Fibroblast of upper back skin (primary cell): Measurements from ENCODE around the gene HMSD.
"Not testable (repeated sequence)": the region's sequence is repeated elsewhere in the genome, so short reads cannot be mapped to it uniquely, and the experiment has no call there.

Experiments used
- DNase-seq: peaks from one replicate; pipeline ENCODE4 v3.0.0-alpha.2; 2013

Gene HMSD, protein sequence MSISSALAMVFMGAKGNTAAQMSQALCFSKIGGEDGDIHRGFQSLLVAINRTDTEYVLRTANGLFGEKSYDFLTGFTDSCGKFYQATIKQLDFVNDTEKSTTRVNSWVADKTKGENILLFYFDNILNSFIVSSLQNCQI

DNA sequence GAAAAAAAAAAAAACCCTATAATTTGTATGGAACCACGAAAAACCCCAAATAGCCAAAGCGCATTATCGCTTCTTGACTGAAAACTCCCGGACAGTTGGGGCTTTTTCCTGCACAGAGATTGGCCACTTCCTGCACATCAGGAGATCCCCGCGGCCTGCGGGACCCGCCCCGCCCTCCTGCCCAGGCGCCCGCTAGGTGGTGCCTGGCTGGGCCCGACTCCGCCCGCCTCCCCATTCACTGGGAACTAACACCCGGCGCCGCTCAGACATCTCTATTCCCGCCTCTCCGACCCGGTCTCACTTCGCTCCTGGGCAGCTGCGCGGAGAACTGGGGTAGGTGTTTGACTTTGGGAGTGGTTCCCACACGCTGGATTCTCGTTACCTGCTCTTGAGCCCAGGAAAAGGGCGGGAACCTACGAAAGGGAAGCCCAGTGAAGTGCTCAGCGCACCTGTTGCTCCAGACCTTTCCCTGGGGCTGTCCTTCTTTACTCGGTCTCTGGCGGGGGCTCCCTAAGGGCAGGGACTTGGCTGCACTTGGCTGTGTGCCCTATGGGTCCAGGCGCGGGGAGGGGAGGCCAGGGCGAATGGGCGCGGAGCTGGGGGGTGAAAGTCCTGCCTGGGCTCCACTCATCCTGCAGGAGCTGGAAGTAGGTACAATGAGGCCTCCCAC, at the start of gene HMSD:
HMSD (plus strand) TSS at position 234 of the 670 bp plus-strand sequence. CDS start 4,155 bp downstream, outside the sequence.
- no peak for DNase-seq

DNA sequence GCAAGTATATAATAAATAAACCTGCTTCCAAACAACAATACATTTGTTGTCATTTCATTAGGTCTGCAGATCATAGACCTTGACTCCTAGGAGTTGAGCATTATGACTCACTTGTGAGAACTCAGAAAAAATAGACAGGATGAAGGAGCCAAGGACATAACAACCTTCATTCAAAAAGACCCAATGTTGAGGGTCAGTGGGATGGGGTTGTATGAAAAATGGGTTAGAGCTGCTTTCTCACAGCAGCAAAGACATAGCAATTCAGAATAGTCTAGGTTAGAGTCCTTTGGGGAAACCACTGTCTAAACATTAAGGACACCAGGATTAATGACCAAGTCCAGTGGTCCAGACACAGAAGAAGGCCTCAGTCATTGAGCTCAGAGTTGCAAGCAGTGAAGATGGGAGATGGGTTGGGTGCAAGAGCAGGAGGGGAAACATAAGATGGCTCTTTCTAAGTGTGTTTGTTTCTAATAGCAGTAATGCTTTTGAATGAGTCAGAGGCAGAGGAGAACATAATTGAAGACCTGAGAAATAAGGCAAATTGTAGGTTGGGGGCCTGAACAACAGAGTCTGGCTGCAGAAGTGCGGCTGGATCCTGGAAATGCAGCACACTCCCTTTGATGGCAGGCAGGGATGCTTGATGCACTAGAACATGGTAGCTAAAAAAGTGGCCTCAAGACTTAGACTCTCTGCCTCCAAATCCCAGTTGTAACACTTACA, 45.1 kb upstream of the HMSD start:
- DNase-seq: no peak

DNA sequence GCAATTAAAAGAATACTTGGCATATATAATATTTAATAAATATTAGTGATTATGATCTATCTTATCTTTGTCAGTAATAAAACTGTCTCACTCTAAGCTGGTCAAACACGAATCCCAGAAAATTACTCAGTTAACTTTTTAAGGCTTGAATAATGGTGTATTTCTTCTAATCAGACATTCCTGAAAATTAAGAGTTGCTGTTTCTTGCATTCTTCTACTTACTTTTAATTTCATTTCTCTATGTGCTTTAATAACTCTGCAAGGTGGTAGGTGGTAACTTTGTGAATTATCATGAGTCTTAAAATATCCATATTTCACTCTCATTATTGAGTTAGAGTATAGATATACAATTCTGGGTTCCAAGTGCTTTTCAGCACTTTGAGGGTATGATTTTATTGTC, 44.4 kb upstream of the HMSD start:
- DNase-seq: no peak

DNA sequence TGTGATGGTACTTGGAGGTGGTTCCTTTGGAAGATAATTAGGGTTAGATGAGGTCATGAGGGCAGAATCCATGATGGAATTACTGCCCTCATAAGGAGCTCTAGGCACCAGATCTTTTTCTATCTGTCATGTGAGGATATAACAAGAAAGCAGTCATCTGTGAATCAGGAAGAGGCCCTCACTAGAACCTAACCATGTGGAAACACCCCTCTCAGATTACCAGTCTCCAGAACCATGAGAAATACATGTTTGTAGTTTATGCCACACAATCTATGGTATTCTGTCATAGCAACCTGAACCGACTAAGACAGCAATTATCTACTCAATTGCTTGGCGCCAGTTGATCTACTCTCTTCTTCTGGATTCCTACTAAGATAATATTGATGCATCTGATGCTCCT, 43.7 kb upstream of the HMSD start:
- no peak for DNase-seq

DNA sequence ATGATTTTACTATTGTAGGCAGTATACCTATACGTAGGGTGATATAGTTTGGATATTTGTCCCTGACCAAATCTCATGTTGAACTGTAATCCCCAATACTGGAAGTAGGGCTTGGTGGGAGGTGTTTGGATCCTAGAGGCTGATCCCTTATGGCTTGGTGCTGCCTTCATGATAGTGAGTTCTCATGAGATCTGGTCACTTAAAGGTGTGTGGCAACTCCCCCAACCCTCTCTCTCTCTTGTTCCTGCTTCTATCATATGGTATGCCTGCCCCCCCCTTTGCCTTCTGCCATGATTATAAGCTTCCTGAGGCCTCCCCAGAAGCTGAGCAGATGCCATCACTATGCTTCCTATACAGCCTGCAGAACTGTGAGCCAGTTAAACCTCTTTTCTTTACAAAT, 43.0 kb upstream of the HMSD start:
- DNase-seq: no peak

DNA sequence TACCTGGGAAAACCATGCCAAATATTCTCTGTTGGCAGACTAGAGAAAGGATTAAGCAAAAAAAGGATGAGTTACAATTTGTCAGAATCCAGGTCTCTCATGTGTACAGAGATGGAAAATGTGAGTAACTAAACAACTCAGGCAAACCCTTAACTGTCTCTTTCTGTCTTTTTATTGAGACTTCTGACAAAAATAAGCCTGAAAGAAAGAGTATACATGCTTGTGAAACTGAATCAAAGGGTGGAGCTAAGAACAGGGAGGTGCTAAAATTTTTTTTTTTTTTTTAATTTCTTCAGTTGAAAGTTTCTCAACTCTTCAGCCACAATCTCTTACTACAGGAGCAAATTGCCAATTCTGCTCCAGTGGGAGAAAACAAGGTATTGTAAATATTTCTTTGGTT, 41.4 kb upstream of the HMSD start, which contains the start of gene SERPINB10:
SERPINB10 (plus strand) TSS at position 295 of the 400 bp plus-strand sequence. CDS start 7,553 bp downstream, outside the sequence.
- DNase-seq: no peak

DNA sequence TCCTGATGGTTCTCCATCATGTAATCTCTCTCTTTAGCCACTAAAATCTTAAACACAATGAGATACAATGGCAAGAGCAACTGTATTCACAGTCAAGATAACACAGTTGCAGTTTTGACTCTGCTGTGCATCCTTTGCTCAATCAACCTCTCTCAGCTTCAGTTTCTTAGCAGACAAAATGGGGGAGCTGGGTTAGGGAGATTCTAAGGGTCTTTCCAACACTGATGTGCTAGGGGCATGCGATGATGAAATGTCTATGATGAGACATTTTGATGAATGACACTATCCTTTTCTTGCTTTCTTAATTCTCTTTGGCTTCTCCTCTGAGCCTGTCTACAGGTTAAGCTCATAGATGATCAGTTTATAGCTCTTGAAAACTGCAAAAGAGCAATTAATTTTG, 40.2 kb upstream of the HMSD start:
- no peak for DNase-seq

DNA sequence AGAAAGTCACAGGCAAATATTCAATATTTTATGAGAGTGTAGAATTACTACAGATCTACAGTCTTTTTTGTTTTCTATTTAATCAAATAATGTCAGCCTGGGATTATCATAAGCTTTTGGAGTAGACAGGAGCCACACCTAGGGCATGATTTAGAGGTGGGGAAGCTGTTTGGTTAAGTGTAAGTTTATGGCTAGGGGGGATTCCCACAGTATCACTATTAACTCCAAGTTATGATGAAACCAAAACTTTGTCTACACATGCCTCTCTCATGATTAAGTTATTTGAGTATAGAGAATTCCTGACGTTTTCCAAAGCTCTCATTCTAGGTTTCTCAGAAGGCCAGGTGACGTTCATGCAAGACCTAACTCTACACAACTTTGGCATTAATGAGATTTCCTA, 39.2 kb upstream of the HMSD start:
- no peak for DNase-seq

DNA sequence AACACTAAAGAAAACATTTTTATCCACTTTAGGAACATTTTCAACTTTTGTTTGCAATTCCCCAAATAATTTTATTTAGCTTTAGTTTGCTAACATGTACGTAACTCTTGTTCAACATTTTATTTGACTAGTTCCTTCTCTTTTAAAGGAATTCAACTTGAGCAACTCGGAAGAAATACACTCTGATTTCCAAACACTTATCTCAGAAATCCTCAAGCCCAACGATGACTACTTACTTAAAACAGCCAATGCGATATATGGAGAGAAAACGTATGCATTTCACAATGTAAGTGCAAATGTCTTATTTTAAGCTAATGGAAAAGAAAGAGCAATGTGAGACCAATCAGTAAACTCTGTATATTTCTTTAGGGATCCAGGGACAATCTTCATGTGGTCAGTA, 31.3 kb upstream of the HMSD start:
- DNase-seq: no peak

DNA sequence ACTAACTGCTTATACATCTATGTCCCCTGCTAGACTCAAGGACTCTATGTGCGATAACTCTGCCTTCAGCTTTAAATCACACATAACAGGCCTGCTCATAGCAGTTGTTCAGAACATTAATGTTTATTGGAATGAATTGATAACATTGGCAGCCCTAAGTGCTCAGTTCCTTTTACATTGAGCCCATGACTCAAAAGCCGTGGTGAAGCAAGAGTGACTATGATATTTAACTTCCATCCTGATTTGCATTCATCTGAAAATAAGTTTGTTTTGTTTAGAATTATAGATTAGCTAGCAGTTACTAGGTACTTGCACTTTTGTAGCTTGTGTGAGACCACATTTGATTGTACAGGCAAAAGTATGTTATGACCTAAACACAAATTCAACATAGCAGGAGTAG, 27.1 kb upstream of the HMSD start:
- no peak for DNase-seq

DNA sequence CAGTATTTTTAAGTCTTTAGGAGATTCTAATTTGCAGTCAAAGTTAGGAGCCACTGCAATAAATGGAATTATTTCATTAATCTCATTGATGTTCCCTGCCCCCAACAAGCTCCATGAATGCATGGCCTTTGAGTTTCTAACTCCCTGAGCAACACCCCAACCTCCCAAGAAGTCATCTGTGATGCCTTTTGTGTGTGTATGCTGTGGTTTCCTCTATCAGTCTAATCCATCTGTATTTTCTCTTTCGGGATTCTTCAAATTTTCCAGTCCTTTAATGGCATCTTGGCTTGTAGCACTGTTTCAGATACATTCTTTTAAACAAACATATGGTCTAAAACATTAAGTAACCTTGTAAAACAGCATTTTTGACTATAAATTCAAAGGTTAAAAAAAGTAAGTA, 24.6 kb upstream of the HMSD start:
- DNase-seq: peak; percentile 82

DNA sequence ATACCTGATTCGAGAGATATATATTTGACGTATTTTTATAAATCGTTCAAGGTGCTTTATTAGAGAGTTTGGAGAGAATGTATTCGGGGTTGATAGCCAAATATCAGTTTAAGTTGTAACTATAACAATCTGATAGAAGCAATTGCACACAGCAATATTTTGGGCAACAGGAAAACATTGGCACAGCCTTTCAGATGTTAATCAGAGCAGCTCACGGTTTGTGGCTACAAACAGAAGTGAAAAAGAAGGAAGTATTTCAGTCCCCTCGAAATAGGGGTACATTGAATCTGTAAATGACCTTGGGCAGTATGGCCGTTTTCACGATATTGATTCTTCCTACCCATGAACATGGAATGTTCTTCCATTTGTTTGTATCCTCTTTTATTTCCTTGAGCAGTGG, 20.8 kb upstream of the HMSD start:
- no peak for DNase-seq

DNA sequence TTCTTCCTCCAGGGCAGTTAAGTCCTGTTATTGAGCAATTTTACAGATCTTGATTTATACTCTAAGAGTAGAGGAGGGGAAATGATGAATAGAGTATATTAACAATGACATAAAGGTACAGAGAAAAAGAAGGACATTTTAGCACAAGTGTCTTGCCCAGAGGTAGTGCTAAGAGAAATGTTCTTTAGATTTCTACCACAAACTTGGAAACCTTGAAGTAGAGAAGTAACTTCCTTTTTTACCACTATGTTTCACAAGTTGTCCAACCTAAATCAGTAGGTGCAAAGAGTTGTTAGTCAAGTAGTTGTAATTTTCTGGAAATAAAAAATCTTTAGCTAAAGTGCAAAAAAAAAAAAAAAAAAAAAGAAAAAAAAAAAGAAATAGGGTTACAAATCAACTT, 19.7 kb upstream of the HMSD start:
- not testable (repeated sequence) for DNase-seq

DNA sequence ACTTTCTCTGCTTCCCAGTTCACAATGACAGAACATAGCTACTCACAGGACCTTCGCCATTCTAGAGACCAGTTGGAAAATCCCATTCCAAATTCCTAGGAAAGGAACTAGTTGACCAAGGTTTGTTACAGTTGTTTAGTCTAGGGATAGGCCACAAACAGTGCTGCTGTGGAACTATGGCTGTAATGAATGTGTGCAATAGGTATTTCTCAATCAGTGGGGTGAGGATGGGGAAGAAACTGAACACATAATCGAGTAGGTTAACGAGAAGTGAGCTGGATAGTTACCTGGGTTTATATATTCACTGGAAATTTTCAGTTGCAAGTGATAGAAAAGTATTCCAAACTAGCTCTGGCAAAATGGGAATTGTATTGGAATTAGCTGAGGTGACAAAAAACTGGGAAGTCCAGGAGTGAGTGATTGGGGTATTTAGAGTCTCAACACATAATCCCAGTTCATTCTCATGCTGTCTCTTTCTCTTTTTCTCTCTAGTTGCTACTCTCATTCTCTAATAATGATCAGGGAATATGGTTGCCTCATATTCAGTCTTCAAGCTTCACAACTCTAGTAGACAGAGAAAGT, 18.2 kb upstream of the HMSD start:
- DNase-seq: no peak

DNA sequence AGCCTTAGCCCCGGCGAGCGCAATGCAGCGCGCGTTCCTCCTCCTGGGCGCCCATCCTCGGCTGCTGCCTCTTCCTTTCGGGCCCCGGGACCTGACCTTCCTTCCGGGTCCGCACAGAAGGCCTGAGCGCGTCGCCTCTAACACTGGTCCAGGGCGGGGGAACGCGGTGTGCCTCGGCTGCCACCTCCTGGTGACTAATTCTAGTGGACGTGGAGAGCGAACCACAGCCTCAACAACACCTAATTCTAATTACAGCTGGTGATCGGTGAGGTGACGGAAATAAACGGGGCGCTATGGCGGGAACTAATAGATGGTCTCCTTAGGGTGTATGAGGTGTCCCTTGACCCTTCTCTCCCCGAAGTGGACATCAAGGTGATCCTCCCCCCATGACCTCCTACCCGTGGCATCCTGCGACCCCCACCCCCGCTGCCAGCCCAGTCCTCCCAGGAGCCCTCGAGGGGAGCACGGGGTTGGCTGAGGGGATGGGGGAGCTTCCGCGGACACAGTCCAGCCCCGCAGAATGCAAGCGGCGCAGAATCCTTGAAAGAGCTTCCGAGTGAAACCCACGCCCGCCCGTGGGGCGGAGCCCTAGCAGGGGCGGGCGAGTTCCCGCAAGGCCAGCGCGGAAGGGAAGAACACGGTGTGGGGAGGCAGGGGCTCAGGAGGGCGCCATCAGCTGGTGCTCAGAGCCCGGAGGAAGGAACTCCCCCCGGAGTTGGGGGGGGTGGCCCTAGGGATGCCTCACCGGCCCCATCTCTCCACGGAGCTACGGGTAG, 12.8 kb upstream of the HMSD start:
- DNase-seq: peak; percentile 75

DNA sequence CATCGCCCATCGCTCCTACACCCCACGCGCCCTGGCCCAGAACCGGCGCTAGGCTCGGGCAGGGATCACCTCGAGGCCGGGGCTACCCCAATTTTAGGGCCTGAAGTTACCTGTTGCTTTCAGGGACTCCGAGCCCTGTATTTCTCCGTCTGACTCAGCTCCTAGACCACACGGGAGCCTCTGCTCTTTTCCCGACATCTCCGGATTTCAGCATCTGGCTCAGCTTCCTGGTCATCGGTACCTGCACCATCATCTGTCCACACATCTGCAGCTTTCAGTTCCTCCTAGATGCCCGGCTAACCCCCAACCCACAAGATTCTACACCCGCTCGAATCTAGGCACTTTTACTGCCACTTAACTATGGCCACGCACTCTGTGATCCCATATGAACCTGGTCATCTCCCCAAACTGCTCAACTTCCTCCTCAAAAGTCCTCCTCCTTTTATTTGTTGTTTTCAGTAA, 12.1 kb upstream of the HMSD start:
- DNase-seq: no peak

DNA sequence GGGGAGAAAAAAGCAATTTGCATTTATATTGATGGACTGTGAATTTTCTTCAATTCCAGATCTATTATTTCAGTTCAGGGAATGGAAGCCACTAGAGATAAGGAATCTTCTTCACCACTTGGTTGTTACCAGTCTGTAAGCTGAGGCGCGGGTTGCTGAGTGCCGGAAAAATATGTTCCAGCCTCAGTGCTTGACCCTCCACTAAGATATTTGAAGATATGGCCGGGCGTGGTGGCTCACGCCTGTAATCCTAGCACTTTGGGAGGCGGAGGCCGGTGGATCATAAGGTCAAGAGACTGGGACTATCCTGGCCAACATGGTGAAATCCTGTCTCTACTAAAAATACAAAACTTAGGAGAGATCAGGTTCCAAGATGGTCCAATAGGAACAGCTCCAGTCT, 9.1 kb upstream of the HMSD start:
- no peak for DNase-seq

DNA sequence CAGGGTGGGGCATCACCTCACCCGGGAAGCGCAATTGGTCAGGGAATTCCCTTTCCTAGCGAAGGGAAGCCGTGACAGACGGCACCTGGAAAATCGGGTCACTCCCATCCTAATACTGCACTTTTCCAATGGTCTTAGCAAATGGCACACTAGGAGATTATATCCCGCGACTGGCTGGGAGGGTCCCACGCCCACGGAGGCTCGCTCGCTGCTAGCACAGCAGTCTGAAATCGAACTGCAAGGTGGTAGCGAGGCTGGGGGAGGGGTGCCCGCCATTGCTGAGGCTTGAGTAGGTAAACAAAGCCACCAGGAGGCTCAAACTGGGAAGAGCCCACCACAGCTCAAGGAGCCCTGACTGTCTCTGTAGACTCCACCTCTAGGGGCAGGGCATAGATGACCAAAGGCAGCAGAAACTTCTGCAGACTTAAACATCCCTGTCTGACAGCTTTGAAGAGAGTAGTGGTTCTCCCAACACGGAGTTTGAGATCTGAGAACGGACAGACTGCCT, 8.5 kb upstream of the HMSD start:
- DNase-seq: not testable (repeated sequence)

DNA sequence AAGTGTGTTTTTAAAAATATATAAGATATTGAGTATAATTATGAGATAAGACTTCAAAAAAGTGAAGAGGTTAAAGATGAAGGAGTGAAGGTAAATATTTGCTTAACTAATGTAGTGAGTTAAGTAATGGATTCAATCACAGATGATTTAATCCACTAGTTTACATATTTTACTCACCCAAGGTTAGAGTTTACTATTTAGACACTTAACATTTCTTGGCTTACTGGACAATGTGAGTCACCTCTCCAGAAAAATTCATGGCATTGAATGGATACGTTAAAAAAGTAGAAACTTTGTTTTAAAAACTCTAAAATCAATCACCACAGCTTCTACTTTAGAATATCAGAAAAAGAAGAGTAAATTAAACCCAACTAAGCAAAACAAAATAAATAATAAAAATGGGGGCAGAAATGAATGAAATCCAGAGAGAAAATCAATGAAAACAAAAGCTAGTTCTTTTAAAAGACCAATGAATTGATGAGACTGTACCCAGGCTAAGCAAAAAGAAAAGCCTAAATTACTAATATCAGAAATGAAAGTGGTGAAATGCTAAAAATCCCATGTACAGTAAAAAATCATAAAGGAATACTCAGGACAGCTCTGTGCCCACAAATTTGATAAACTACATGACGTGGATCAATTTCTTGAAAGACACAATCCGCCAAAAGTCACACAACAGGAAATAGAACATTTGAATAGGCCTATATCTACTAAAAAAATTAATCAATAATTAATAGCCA, 1.9 kb upstream of the HMSD start:
- DNase-seq: no peak

DNA sequence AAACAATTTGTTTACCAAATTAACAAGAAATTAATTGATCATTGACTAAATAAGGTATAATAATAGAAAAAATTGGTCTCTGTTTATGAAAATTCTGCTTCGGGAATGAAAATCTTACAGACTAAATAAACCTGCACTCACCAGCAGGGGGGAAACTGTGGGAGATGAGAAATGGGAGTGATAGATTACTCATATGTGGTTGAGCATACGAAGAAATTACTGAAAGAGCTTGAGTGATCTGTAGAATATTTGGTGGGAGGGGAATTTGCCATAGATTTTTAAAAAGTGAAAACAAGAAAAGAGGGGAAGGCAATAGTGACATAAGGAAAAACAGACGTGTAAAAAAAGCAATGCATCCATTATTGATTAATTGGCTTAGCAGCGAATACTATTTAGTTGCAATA, 2.2 kb downstream of the HMSD start:
- DNase-seq: peak; percentile 64

DNA sequence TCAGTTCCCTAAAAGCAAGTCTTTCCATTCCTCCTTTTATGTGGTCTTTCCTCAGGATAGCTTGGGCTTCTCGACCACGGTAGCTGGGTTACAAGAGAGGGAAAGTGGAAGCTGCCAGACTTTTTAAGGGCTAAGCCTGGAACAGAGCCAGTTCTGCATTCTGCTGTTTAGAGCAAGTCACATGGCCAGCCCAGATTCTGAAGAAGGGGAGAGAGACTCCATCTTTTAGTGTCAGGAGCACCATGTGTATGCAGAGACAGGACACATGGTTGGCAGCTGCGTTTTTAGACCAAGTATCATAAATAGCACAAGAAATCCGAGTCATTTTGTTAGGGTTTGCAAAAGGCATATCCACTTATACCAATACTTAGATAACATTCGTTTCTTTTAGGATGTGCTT, 4.7 kb downstream of the HMSD start:
- DNase-seq: peak; percentile 47

DNA sequence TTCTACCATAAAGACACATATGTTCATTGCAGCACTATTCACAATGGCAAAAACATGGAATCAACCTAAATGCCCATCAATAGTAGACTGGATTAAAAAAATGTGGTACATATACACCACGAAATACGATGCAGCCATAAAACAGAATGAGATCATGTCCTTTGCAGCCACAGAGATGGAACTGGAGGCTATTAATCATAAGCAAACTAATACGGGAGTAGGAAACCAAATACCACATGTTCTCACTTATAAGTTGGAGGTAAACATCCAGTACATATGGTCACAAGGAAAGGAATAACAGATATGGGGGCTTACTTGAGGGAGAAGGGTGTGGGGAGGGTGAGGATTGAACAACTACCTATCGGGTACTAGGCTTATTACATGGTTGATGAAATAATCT, 7.7 kb downstream of the HMSD start:
- DNase-seq: peak; percentile 70
